HepG2 (cell line): ENCODE results near the gene MYCBPAP. TPM values are rescaled to one million over a fixed set of nuclear protein-coding genes. Genes with fewer than 3 reads are reported as not detected.
A peak's percentile ranks its signal among the peaks of the same experiment; 100 is the strongest.

Source experiments
- CEBPZ ChIP-seq: IDR thresholded peaks from 2 replicates; pipeline ENCODE4 v1.6.1; 2012; ENCODE audit warnings: low read length, improper control_type of control experiment
- DMAP1 ChIP-seq: IDR thresholded peaks from 2 replicates; pipeline ENCODE4 v1.6.1; 2016
- ELF1 ChIP-seq: sonication (generic); formaldehyde crosslinking; IDR thresholded peaks from 2 replicates; pipeline ENCODE4 v1.4.0; 2020; ENCODE audit warnings: missing genetic modification reagents
- ELF4 ChIP-seq: sonication (generic); formaldehyde crosslinking; IDR thresholded peaks from 2 replicates; pipeline ENCODE4 v1.5.0; 2020; ENCODE audit warnings: missing genetic modification reagents, mild to moderate bottlenecking, moderate library complexity, borderline replicate concordance
- GRHL1 ChIP-seq: sonication (generic); formaldehyde crosslinking; conservative IDR thresholded peaks from 2 replicates; pipeline ENCODE4 v1.8.0; 2022; ENCODE audit warnings: missing genetic modification reagents
- KAT7 ChIP-seq: IDR thresholded peaks from 2 replicates; pipeline ENCODE4 v1.6.1; 2018; ENCODE audit warnings: borderline replicate concordance, missing compliant biosample characterization
- KDM2A ChIP-seq: sonication (generic); formaldehyde crosslinking; IDR thresholded peaks from 2 replicates; pipeline ENCODE4 v1.4.0; 2020; ENCODE audit warnings: low read depth, missing genetic modification reagents, borderline replicate concordance
- POLR2AphosphoS2 ChIP-seq: IDR thresholded peaks from 2 replicates; pipeline ENCODE4 v1.6.1; 2011; ENCODE audit warnings: low read depth, low read length, improper control_type of control experiment
- PRPF4 ChIP-seq: fragments of 200-400 bp; formaldehyde crosslinking; IDR thresholded peaks from 2 replicates; pipeline ENCODE4 v1.6.1; 2016; ENCODE audit warnings: low read length, low read depth; ENCODE audit not compliant: poor library complexity, severe bottlenecking
- SIN3B ChIP-seq: fragments of 150-350 bp; IDR thresholded peaks from 2 replicates; pipeline ENCODE4 v1.6.1; 2014; ENCODE audit warnings: low read length
- TCF12 ChIP-seq, 2 experiments: fragments of 450-650 bp in 1 of 2; sonication (generic) in 1 of 2; formaldehyde crosslinking in 1 of 2; IDR thresholded peaks; 2 replicates each; pipeline versions ENCODE4 v1.6.1 to v1.8.0; 2017 to 2022; ENCODE audit warnings: antibody characterized with exemption in 1 of 2, mild to moderate bottlenecking in 1 of 2, missing genetic modification reagents in 1 of 2, moderate library complexity in 1 of 2
- ZGPAT ChIP-seq: IDR thresholded peaks from 2 replicates; pipeline ENCODE4 v1.6.1; 2016; ENCODE audit warnings: mild to moderate bottlenecking
- ZNF136 ChIP-seq: sonication (generic); formaldehyde crosslinking; IDR thresholded peaks from 2 replicates; pipeline ENCODE4 v1.8.1; 2022; ENCODE audit warnings: low read depth, mild to moderate bottlenecking, moderate library complexity, missing genetic modification reagents
- ZNF24 ChIP-seq: fragments of 450-650 bp; IDR thresholded peaks from 2 replicates; pipeline ENCODE4 v1.6.1; 2017; ENCODE audit warnings: antibody characterized with exemption, mild to moderate bottlenecking
- ZNF274 ChIP-seq: sonication (generic); formaldehyde crosslinking; IDR thresholded peaks from 2 replicates; pipeline ENCODE4 v1.5.1; 2020; ENCODE audit warnings: mild to moderate bottlenecking, missing genetic modification reagents
- ZNF354B ChIP-seq: sonication (generic); formaldehyde crosslinking; IDR thresholded peaks from 2 replicates; pipeline ENCODE4 v1.8.0; 2022; ENCODE audit warnings: mild to moderate bottlenecking, missing genetic modification reagents
- ZNF605 ChIP-seq: sonication (generic); formaldehyde crosslinking; IDR thresholded peaks from 2 replicates; pipeline ENCODE4 v1.8.0; 2022; ENCODE audit warnings: mild to moderate bottlenecking, missing genetic modification reagents
- ZNF616 ChIP-seq: sonication (generic); formaldehyde crosslinking; IDR thresholded peaks from 2 replicates; pipeline ENCODE4 v1.5.0; 2020; ENCODE audit warnings: low read depth, mild to moderate bottlenecking, missing genetic modification reagents
- ZNF792 ChIP-seq: IDR thresholded peaks from 2 replicates; pipeline ENCODE4 v1.6.1; 2016
- ZNF841 ChIP-seq: sonication (generic); formaldehyde crosslinking; IDR thresholded peaks from 2 replicates; pipeline ENCODE4 v1.8.1; 2023; ENCODE audit warnings: missing genetic modification reagents, borderline replicate concordance
- ZNF883 ChIP-seq: sonication (generic); formaldehyde crosslinking; IDR thresholded peaks from 2 replicates; pipeline ENCODE4 v1.5.1; 2020; ENCODE audit warnings: mild to moderate bottlenecking, missing genetic modification reagents; ENCODE audit errors: not compliant biosample characterization
- polyA plus RNA-seq, 8 experiments: library from polyadenylated mRNA; depleted of rRNA in 3 of 8; stranded (reverse) in 7 of 8; unstranded in 1 of 8; fragments of >200 nt; fragmentation: Illumina TruSeq in 4 of 8; extraction: Trizol in 4 of 8; gene quantifications; 2 replicates each; pipeline versions ENCODE4 v1.2.1 to v1.2.3, GENCODE V29; 2011 to 2016; ENCODE audit warnings: low read depth in 4 of 8, missing spikeins in 1 of 8, mixed read lengths in 1 of 8; ENCODE audit not compliant: insufficient read depth in 1 of 8
- total RNA-seq, 5 experiments: library from RNA; depleted of rRNA; stranded (reverse); fragments of >200 nt; fragmentation: Illumina TruSeq; extraction: Trizol; gene quantifications; 2 replicates each; pipeline ENCODE4 v1.2.3, GENCODE V29; 2016; ENCODE audit warnings: low read depth in 1 of 5
- TF ChIP-seq, protein P1 (sequence below): sonication (generic); formaldehyde crosslinking; IDR thresholded peaks from 2 replicates; pipeline ENCODE4 v1.5.0; 2020; ENCODE audit warnings: mild to moderate bottlenecking, missing genetic modification reagents, moderate library complexity

MYCBPAP gene
- total and polyA plus RNA-seq, 2 of the 13 experiments (the other 11 are each of a cell fraction or from before 2014, with no cell fraction given): 0.22 to 0.24 TPM

DNA sequence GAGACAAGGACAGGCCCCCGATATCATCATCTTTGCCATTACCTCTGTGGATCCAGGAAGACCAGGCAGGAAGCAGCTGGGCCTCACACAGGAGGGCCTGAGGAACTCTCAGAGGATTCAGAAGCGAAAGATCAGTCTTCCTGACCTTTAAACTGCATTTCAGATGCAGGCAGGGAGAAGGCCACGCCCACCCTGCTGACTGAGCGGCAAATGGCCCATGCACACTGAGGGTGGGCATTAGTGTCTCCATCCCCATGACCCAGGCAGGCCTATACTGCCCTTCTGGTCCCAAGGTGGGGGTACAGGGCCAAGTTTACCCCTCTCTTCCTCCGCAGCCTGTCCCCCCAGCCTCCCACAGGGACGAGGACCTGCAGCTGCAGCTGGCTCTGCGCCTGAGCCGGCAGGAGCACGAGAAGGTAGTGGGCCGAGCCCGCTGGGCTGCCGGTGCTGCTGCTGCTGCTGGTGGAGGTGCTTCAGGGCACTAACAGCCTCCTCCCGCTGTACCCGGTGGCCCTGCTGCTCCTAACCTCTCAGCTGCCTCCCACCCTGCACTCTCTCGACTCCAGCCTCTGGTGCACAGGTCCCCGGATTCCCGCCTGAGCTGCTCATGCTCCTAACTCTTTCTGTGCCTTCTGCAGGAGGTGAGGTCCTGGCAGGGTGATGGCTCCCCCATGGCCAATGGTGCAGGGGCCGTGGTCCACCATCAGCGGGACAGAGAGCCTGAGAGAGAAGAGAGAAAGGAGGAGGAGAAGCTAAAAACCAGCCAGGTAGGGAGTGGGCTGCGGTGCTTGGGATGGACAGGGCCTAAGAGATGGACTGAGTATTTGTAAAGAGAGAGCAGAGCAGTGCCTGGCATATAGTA lies 30.5 kb downstream of the MYCBPAP start (continued):
- TF ChIP-seq CEBPZ (no peak), ZNF354B (CRISPR knock-in tag) (no peak), ZGPAT (CRISPR knock-in tag) (peak; percentile 39; the same call in 1 of the 2 replicates), GRHL1 (CRISPR knock-in tag) (no peak), ELF1 (CRISPR knock-in tag) (0 out of 2 replicates have a peak, but pooled peaks have one; percentile 32), ZNF136 (CRISPR knock-in tag) (no peak), PRPF4 (no peak), ZNF605 (CRISPR knock-in tag) (no peak), ZNF274 (CRISPR knock-in tag) (no peak; the same call in 1 of the 2 replicates), ZNF883 (CRISPR knock-in tag) (peak; percentile 48), ZNF841 (CRISPR knock-in tag) (no peak), ZNF792 (CRISPR knock-in tag) (no peak), ZNF616 (no peak; the same call in 1 of the 2 replicates), POLR2AphosphoS2 (no peak), SIN3B (no peak), KDM2A (CRISPR knock-in tag) (peak; percentile 18; the same call in 1 of the 2 replicates), ZNF24 (no peak), TCF12 (IDR thresholded peaks at IDR 0.05) (no peak), TCF12 (CRISPR knock-in tag; IDR thresholded peaks at IDR 0.05) (no peak), DMAP1 (CRISPR knock-in tag) (peak; percentile 35; the same call in 1 of the 2 replicates), ELF4 (CRISPR knock-in tag) (no peak), KAT7 (CRISPR knock-in tag) (no peak)
- TF ChIP-seq, protein P1, sequence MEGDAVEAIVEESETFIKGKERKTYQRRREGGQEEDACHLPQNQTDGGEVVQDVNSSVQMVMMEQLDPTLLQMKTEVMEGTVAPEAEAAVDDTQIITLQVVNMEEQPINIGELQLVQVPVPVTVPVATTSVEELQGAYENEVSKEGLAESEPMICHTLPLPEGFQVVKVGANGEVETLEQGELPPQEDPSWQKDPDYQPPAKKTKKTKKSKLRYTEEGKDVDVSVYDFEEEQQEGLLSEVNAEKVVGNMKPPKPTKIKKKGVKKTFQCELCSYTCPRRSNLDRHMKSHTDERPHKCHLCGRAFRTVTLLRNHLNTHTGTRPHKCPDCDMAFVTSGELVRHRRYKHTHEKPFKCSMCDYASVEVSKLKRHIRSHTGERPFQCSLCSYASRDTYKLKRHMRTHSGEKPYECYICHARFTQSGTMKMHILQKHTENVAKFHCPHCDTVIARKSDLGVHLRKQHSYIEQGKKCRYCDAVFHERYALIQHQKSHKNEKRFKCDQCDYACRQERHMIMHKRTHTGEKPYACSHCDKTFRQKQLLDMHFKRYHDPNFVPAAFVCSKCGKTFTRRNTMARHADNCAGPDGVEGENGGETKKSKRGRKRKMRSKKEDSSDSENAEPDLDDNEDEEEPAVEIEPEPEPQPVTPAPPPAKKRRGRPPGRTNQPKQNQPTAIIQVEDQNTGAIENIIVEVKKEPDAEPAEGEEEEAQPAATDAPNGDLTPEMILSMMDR (CRISPR knock-in tag): no peak
